NCI-H510A (cell line): ENCODE results near the gene ARF3.

Source experiments
- DNase-seq: peaks from one replicate; lab custom pipeline; 2025; lab: John Stamatoyannopoulos, UW

Gene ARF3

DNA sequence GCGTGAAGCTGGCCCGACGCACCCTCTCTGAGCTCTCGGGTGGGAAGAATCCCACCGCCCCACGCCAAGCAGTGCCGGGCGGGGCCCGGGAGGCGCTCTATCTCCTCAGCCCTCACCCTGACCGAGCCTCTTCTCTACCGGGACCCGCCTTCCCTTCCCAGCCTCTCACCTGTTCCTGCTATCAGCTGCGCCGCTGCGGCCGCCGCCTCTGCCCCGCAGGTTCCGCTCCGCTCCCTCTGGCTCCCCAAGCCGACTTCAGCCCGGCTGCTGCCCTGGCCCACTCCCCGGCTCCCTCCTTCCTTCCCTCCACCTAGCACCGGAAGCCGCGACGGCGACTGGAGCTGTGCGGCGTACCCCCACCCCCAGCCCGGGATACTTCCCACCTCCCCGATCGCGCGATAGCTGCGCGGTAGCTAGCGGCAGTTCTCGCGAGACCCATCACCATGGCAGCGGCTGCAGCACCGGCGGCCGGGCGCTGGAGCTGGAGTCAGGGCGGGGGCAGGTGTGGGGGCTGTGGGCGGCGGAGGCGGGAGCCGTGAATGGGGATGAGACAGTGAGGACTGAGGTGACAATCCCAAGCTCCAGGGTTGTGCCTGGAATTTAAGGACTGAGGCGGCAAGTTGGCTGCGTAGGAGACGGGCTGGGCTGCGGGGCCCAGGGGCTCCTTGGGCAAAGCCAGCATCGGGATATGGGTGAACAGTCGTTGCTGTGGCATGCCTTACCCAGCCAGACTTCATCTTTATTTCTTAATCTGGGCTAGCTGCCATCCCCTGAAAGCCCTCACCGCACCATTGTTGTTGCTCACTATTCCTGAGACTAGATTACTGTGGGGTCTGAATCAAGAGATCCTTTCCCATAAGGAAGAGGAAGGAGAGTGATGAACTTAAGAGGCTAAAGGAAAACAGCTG lies at the start of gene ARF3:
Gene ARF3 (minus strand): TSS at position 347 of the 908 bp plus-strand sequence. CDS start 16,392 bp downstream, outside the sequence.
- peak; percentile 97 for DNase-seq

- no peak for DNase-seq
Measured at GRCh38 chr12:49000346-49000745, 43.1 kb upstream of the ARF3 start.

- DNase-seq = no peak
Measured at GRCh38 chr12:48999371-49000131, 42.3 kb upstream of the ARF3 start, which contains the start of gene DDN. TSS of gene DDN (minus strand) at chr12:48999375. CDS start at chr12:48999287, 88 bp downstream.

DNA sequence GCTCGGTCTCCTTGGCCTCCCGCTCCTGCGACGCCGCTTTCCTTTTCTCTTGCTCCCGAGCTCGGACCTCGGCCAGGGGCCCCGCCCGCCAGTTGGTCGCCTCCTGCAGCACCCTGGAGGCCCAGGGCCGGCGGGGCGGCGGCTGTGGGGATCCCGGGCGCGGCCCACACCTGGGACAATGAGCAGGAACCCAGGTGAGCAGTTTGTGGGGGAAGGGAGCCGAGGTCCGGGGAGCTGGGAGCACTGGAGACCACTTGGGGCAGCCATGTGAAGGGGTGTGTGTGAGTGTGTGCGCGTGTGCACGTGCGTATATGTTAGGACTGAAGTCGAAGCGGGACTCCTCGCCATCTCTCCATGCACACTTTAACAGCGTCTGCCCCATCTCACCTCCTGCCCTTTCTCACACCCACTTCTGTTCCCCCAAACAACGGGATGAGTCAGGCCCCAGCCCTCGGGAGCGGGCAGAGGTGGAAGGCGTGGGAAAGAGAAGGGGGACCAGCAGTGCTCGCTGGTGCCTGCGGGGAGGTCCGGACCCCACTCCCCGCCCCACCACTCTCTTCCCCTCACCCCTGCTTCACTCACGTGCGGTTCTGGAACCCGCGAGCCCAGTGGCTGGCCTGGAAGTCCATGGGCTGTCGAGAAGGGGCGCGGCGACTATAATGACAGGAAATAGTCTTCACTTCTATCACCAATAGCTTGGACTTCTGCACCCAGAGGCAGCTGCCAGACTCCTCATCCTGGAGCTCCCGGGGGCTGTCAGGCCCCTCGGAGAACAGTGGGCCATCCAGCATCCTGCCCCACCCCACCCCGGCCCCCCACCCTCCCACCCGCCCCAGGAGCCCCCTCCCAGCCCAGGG lies 41.4 kb upstream of the ARF3 start:
- no peak for DNase-seq

DNA sequence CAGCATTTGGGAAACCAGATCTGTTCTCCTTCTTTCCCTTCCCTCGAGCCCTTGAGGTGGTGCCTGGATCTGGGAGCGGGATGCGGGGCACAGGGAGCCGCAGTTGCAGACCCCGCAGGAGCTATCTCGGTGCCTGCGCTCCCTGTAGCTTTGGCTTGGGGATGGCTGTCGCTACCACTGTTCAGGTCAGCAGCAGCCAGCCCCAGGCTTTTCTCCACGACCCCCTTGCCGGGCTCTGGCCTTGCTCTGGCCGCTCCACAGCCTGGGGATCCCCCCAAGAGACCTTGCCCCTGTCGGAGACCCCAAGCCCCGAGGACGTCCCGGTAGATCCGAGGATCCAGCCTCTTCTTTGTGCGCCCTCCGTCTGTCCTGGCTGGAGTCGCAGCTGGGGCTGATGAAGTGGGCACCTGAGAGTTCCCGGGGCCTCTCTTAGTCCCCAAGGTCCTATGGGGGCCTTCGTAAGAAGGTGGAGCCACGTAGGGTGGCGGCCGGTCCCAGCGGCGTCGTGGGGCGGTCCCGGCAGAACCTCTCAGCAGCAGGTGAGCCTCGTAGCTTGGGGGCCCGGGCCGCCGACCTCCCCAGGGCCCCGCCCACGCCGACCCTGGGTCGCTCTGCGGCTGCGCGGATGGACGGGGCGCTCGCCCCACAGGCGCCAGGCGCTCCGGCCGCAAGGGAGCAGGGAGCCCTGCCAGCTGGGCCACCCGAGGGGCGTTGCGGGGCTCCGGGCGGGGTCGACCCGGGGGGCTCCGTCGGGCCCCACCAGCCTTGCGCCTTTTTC lies 40.6 kb upstream of the ARF3 start:
- no peak for DNase-seq

DNA sequence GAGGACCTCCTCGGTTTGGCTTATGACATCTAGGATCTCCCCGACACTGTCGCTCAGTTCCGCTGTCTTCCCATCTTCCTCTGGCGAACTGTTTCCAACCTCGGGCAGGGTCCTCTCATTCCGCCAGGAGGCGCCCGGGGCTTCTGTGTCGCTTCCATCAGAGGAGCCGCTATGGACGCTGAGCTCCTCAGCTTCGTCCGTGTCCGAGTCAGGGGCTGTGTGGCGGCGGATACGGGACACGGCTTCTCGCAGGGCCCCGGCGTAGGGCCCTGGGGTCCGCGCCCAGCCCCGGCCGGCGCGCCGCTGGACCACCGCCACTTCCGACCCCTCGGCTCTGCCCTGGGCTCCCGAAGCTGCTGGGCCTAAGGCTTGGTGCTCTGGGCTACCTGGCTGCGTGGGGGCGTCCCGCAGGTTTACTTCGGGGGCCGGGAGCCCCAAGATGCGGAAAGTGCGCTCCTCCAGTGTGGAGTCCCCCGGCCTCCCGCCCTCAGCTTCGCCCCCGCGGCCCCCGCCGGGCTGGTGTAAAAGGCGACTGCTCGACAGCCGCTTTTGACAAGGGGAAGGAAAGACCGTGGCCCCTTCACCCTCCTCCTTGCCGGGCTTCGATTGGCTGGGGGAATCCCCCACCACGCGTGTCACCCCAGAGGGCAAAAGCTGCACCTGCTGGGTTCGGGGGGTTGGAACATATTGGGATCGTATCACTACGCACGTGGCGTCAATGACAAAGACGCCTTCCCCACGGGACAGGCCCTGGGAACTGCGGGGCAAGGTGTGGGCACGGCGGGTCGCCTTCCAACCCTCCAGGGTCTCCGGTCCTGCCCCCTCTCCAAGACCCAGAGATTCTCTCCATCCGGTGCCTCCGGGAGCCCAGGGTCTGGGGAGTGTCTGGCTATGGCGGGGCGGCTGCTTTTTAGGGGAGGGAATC lies 39.8 kb upstream of the ARF3 start:
- peak; percentile 64 for DNase-seq

GRCh38 chr12:48995086-48995879 lies 38.0 kb upstream of the ARF3 start:
- peak; percentile 63 for DNase-seq

- no peak for DNase-seq
Measured at GRCh38 chr12:48994224-48995085, 37.2 kb upstream of the ARF3 start.

DNA sequence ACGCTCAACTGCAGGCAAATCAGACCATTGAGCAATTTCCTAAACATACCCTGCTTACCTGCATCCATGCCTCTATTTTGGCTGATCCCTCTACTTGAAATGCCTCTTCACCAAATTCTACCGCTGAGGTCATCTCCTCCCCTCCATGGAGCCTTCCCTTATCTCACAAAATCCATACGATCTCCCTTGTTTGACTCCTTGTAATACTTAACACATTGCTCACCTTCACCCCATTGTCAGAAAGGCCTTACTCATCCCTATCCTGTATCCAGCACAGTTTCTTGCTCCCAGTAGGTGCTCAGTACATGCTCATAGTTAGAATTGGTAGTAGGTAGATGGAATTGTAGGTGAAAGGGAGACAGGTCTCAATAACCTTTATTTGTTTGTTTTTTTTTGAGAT lies 36.5 kb upstream of the ARF3 start:
- DNase-seq = no peak

- no peak for DNase-seq
Measured at GRCh38 chr12:48991247-48992050, 34.2 kb upstream of the ARF3 start.

DNA sequence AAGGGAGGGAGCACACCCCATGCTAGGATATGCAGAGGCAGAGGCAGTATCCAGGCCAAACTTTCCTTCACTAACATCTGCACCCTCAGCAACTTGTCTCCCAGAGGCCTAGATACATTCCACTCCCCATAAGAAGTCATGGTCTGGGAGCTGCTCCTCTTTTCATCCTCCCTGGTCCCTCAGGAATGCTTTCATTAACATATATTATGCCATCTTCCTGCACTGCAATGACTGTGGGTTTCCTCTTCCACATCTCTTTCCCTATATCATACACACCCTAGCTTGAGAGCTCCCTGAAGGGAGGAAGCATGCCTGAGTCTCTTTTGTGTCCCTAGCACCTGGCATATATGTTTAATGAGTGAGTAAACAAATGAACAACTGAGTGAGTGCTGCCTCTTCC lies 33.3 kb upstream of the ARF3 start:
- DNase-seq = no peak

- no peak for DNase-seq
Measured at GRCh38 chr12:48988030-48988649, 30.9 kb upstream of the ARF3 start.

GRCh38 chr12:48986720-48987291 lies 29.5 kb upstream of the ARF3 start:
- DNase-seq = no peak

GRCh38 chr12:48985901-48986300 lies 28.6 kb upstream of the ARF3 start:
- DNase-seq = no peak

DNA sequence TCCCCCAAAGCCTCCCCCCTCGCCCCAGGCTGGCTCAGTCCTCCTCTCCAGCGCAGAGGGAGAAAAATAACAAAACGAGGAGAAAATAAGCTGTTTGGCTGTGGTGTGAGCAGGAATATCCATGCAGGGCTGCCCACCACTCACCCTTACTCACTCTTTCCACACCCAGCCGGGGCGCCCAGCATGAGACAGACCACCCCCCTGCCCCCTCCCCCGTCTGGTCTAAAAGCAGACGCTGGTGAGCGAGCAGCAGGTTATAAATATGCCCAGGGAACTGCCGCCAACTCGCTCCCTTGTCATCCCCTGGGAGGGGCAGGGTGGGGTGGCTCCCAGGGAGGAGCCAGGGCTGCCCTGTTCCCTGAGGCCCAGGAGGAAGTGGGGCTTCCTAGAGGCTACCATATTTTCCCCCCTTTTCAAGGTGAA lies 28.2 kb upstream of the ARF3 start:
- DNase-seq = no peak

DNA sequence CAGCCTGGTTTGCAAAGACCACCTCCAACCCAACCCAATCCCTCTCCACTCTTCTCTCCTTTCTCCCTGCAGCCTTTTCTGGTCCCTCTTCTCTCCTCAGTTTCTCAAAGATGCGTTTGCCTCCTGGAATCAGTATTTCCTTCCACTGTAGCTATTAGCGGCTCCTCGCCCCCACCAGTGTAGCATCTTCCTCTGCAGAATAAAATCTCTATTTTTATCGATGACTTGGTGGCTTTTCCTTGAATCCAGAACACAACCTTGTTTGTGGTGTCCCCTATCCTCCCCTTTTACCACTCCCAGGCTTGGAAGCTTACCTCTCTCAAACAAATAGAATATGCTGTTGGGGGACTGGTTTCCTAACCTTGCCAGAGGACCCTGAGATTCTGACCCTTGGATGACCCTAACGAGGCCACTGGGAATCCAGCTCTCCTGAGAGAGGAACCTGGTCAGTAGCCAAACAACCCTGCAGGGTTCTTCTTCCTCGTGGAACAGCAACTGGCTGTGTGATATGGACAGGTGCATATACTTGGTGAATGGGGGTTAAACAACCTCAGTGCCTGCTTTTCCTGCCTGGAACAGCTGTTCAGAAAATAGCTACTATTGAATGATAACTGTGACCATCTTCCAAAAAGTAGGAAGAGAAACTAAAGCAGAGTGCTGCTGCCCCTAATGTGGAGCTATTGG lies 25.3 kb upstream of the ARF3 start:
- no peak for DNase-seq
